HG03039 (cell line): ENCODE measurements around the gene TAF6.
"Not testable (repeated sequence)": the region's sequence is repeated elsewhere in the genome, so short reads cannot be mapped to it uniquely, and the experiment has no call there.

Source experiments
- ATAC-seq: cut with Tn5 transposase; IDR thresholded peaks from one replicate; pipeline ENCODE4 v1.9.1; 2021; ENCODE audit warnings: mild to moderate bottlenecking, moderate library complexity; ENCODE audit not compliant: unreplicated experiment

TAF6 gene

GRCh38 chr7:100152937-100153666, 33.9 kb upstream of the TAF6 start:
- no peak for ATAC-seq

- ATAC-seq = no peak
Measured at GRCh38 chr7:100152404-100152803, 33.2 kb upstream of the TAF6 start.

GRCh38 chr7:100148559-100149328, 29.6 kb upstream of the TAF6 start, which contains the start of gene LAMTOR4:
Gene LAMTOR4, plus strand, starts transcription at chr7:100148918. Its CDS starts 55 bp downstream, at chr7:100148973.
- peak; percentile 96 for ATAC-seq

- ATAC-seq = no peak
Measured at GRCh38 chr7:100148225-100148558, 29.0 kb upstream of the TAF6 start.

GRCh38 chr7:100147278-100147677, 28.1 kb upstream of the TAF6 start:
- ATAC-seq = no peak

- not testable (repeated sequence) for ATAC-seq
Measured at GRCh38 chr7:100146350-100146749, 27.2 kb upstream of the TAF6 start.

GRCh38 chr7:100142461-100142860, 23.3 kb upstream of the TAF6 start:
- no peak for ATAC-seq

GRCh38 chr7:100141555-100141949, 22.4 kb upstream of the TAF6 start:
- no peak for ATAC-seq

GRCh38 chr7:100137851-100138760, 18.9 kb upstream of the TAF6 start:
- no peak for ATAC-seq

- peak; percentile 58 for ATAC-seq
Measured at GRCh38 chr7:100132697-100133151, 13.6 kb upstream of the TAF6 start.

GRCh38 chr7:100132126-100132525, 13.0 kb upstream of the TAF6 start:
- no peak for ATAC-seq

- no peak for ATAC-seq
Measured at GRCh38 chr7:100130608-100131453, 11.7 kb upstream of the TAF6 start.

GRCh38 chr7:100130220-100130607, 11.1 kb upstream of the TAF6 start:
- not testable (repeated sequence) for ATAC-seq

- no peak for ATAC-seq
Measured at GRCh38 chr7:100128637-100128963, 9.4 kb upstream of the TAF6 start.

- ATAC-seq = no peak
Measured at GRCh38 chr7:100127866-100128636, 8.9 kb upstream of the TAF6 start.

GRCh38 chr7:100126931-100127865, 8.0 kb upstream of the TAF6 start, which contains the start of gene MBLAC1:
Gene MBLAC1, plus strand, starts transcription at chr7:100126967. Its CDS starts 429 bp downstream, at chr7:100127396.
- peak; percentile 62 for ATAC-seq

- peak; percentile 11 for ATAC-seq
Measured at GRCh38 chr7:100126239-100126930, 7.2 kb upstream of the TAF6 start.
